Keratinocyte (primary cell): ENCODE results near the gene SCAI. TPM values are rescaled to one million over a fixed set of nuclear protein-coding genes. Genes with fewer than 3 reads are reported as not detected.
"Not testable (repeated sequence)": the region's sequence is repeated elsewhere in the genome, so short reads cannot be mapped to it uniquely, and the experiment has no call there.

Experiments used
- DNase-seq: peaks from one replicate; pipeline ENCODE4 v3.0.0-alpha.2; 2011; ENCODE audit warnings: low read depth, missing footprints, low spot score
- FAIRE-seq: peaks from 2 replicates; lab custom pipeline; 2011; peaks lifted over from hg19 to GRCh38; lab: Jason Lieb, UNC
- H2AFZ ChIP-seq: 2 replicates; pipeline ENCODE4 v1.6.0; 2012; ENCODE audit warnings: low read length, control low read depth, inconsistent platforms; ENCODE audit not compliant: control insufficient read depth
- H3K27ac ChIP-seq: 2 replicates; pipeline ENCODE4 v1.5.1; 2011; ENCODE audit warnings: low read length; ENCODE audit not compliant: control insufficient read depth, insufficient read depth
- H3K27me3 ChIP-seq: 3 replicates; pipeline ENCODE4 v1.6.0; 2011; ENCODE audit warnings: low read length; ENCODE audit not compliant: control insufficient read depth, insufficient read depth; ENCODE audit errors: extremely low read depth
- H3K36me3 ChIP-seq, 2 experiments: 2 replicates in 1 of 2; 3 replicates in 1 of 2; pipeline ENCODE4 v1.5.1; 2011; ENCODE audit warnings: low read length in 2 of 2, mild to moderate bottlenecking in 1 of 2; ENCODE audit not compliant: control insufficient read depth in 2 of 2, insufficient read depth in 2 of 2; ENCODE audit errors: extremely low read depth in 1 of 2
- H3K4me1 ChIP-seq: 3 replicates; pipeline ENCODE4 v1.5.1; 2011; ENCODE audit warnings: low read length; ENCODE audit not compliant: control insufficient read depth, insufficient read depth; ENCODE audit errors: extremely low read depth
- H3K4me2 ChIP-seq: 3 replicates; pipeline ENCODE4 v1.6.0; 2011; ENCODE audit warnings: low read depth, low read length; ENCODE audit not compliant: control insufficient read depth, insufficient read depth; ENCODE audit errors: extremely low read depth
- H3K4me3 ChIP-seq, 3 experiments: fragments of 200-600 bp in 1 of 3; sonication (generic) in 1 of 3; 2 replicates in 2 of 3; 3 replicates in 1 of 3; pipeline ENCODE4 v1.5.1; 2011 to 2016; ENCODE audit warnings: low read length in 3 of 3, mild to moderate bottlenecking in 3 of 3, control low read depth in 2 of 3, inconsistent platforms in 1 of 3, low read depth in 1 of 3, mixed read lengths in 1 of 3, mixed run types in 1 of 3, moderate library complexity in 1 of 3; ENCODE audit not compliant: control insufficient read depth in 2 of 3, insufficient read depth in 2 of 3; ENCODE audit errors: extremely low read depth in 1 of 3
- H3K79me2 ChIP-seq: 2 replicates; pipeline ENCODE4 v1.6.0; 2012; ENCODE audit warnings: low read length; ENCODE audit not compliant: control insufficient read depth, insufficient read depth
- H3K9ac ChIP-seq: 3 replicates; pipeline ENCODE4 v1.6.0; 2011; ENCODE audit warnings: low read length; ENCODE audit not compliant: control insufficient read depth, insufficient read depth; ENCODE audit errors: extremely low read depth
- H3K9me1 ChIP-seq: 3 replicates; pipeline ENCODE4 v1.6.0; 2011; ENCODE audit warnings: low read length; ENCODE audit not compliant: control insufficient read depth, insufficient read depth; ENCODE audit errors: extremely low read depth
- H3K9me3 ChIP-seq: 2 replicates; pipeline ENCODE4 v1.5.1; 2012; ENCODE audit warnings: low read depth, low read length; ENCODE audit not compliant: control insufficient read depth
- H4K20me1 ChIP-seq: 3 replicates; pipeline ENCODE4 v1.6.0; 2011; ENCODE audit warnings: low read length; ENCODE audit not compliant: control insufficient read depth, insufficient read depth; ENCODE audit errors: extremely low read depth
- EZH2 ChIP-seq: IDR thresholded peaks from one replicate; pipeline ENCODE4 v1.6.1; 2012; ENCODE audit warnings: inconsistent platforms, mild to moderate bottlenecking, low read length, moderate library complexity
- dilution Hi-C: fragments of 300-500 bp; cut with MboI; formaldehyde crosslinking; loops from one replicate; pipeline ENCODE4 v1.7.0; 2020; ENCODE audit warnings: low sequenced_read_pairs; ENCODE audit not compliant: extremely low pct_ligation_motif_present
- polyA plus RNA-seq, 5 experiments: library from polyadenylated mRNA; depleted of rRNA in 3 of 5; stranded (reverse) in 3 of 5; stranded (forward) in 1 of 5; unstranded in 1 of 5; fragments of >200 nt; gene quantifications; 1 replicate in 1 of 5; 2 replicates in 3 of 5; 3 replicates in 1 of 5; pipeline versions ENCODE4 v1.2.1 to v1.2.3, GENCODE V29; 2011 to 2012; ENCODE audit warnings: missing spikeins in 2 of 5, low read depth in 1 of 5, low replicate concordance in 1 of 5
- TF ChIP-seq, protein P1 (sequence below), 3 experiments: IDR thresholded peaks in 1 of 3; conservative IDR thresholded peaks in 1 of 3; optimal IDR thresholded peaks in 1 of 3; 2 replicates in 2 of 3; 3 replicates in 1 of 3; pipeline versions ENCODE3 to v1.5.1; 2011; ENCODE audit warnings: low read length in 3 of 3, mild to moderate bottlenecking in 3 of 3, moderate library complexity in 2 of 3, control low read depth in 1 of 3, inconsistent platforms in 1 of 3; ENCODE audit not compliant: insufficient read depth in 2 of 3; ENCODE audit errors: extremely low read depth in 1 of 3

SCAI gene
- polyA plus RNA-seq, 1 donor (not counting 4 experiments of a cell fraction or from before 2014, with no cell fraction given) = 3.0 TPM

DNA sequence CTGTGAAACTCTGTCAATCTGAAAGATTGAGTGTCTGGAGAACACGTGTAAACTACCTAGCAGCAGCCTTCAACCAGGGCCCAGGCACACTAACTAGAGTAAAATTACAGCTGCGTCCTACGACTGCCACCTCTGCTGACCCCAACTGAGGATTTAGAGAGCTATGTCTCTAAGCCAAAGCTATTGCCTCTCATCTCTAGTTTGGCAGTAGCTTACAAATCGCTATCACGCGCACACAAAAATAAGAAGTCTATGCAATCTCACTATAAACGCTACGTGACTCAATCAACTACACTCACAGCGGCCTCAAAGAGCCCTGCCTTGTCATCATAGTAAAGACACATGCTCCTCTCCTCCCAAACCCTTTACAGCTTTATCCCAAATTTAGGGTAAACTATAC is 37.5 kb upstream of the SCAI start:
- Histone ChIP-seq H3K27me3 (no peaks in the 10 kb centered on the region), H3K9me1 (no peaks in the 10 kb centered on the region), H2AFZ (no peak overlapping the region), H3K4me3 (no peak overlapping the region), H3K9ac (no peak overlapping the region), H3K79me2 (peaks cover 94% of the 10 kb centered on the region), H3K9me3 (no peaks in the 10 kb centered on the region), H3K36me3 (peaks cover 0 to 3% of the 10 kb centered on the region in 2 experiments), H3K27ac (no peak overlapping the region), H4K20me1 (no peaks in the 10 kb centered on the region), H3K4me1 (no peaks in the 10 kb centered on the region), H3K4me2 (no peak overlapping the region)
- no peak for FAIRE-seq
- dilution Hi-C loops = no loop called here
- DNase-seq = no peak
- TF ChIP-seq EZH2 = no peak
- TF ChIP-seq, protein P1, sequence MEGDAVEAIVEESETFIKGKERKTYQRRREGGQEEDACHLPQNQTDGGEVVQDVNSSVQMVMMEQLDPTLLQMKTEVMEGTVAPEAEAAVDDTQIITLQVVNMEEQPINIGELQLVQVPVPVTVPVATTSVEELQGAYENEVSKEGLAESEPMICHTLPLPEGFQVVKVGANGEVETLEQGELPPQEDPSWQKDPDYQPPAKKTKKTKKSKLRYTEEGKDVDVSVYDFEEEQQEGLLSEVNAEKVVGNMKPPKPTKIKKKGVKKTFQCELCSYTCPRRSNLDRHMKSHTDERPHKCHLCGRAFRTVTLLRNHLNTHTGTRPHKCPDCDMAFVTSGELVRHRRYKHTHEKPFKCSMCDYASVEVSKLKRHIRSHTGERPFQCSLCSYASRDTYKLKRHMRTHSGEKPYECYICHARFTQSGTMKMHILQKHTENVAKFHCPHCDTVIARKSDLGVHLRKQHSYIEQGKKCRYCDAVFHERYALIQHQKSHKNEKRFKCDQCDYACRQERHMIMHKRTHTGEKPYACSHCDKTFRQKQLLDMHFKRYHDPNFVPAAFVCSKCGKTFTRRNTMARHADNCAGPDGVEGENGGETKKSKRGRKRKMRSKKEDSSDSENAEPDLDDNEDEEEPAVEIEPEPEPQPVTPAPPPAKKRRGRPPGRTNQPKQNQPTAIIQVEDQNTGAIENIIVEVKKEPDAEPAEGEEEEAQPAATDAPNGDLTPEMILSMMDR (optimal IDR thresholded peaks at IDR 0.05 in 1 of 3, IDR thresholded peaks at IDR 0.05 in 1 of 3, conservative IDR thresholded peaks at IDR 0.05 in 1 of 3; ENCODE audit: extremely low read depth in 1 of 3, insufficient read depth in 2 of 3, low read length in 3 of 3) = no peak

DNA sequence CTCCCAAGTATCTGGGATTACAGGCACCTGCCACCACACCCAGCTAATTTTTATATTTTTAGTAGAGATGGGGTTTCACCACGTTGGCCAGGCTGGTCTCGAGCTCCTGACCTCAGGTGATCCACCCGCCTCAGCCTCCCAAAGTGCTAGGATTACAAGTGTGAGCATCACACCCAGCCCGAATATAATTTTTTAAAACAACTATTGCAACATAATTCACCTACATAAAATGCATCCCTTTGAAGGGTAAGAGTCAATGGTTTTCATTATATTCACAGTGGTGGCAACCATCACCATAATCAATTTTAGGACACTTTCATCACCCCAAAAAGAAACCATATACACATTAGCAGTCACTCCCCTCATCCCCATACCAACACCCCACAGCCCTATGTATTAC is 36.4 kb upstream of the SCAI start:
- FAIRE-seq, dilution Hi-C loops: not testable (repeated sequence)

DNA sequence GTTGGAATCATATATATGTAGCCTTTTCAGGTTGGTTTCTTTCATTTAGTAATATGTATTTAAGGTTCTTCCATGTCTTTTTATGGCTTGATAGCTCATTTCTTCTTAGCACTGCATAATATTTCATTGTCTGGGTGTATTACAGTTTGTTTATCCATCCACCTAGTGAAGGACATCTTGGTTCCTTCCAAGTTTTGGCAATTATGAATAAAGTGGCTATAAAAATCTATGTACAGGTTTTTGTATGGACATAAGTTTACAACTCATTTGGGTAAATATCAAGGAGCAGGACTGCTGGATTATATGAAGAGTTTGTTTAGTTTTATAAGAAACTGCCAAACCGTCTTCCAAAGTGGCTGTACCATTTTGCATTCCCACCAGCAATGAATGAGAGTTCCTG is 34.6 kb upstream of the SCAI start:
- Histone ChIP-seq H3K79me2 (peaks cover 81% of the 10 kb centered on the region), H3K9me1 (no peaks in the 10 kb centered on the region), H3K4me3 (no peak overlapping the region), H3K27me3 (no peaks in the 10 kb centered on the region), H3K4me2 (no peak overlapping the region), H3K36me3 (peaks cover 0 to 3% of the 10 kb centered on the region in 2 experiments), H3K27ac (no peak overlapping the region), H3K9ac (no peak overlapping the region), H4K20me1 (peaks cover 4% of the 10 kb centered on the region), H3K4me1 (no peaks in the 10 kb centered on the region), H2AFZ (no peak overlapping the region), H3K9me3 (no peaks in the 10 kb centered on the region)
- dilution Hi-C loops = no loop called here
- TF ChIP-seq EZH2 = no peak
- TF ChIP-seq, protein P1 (optimal IDR thresholded peaks at IDR 0.05 in 1 of 3, IDR thresholded peaks at IDR 0.05 in 1 of 3, conservative IDR thresholded peaks at IDR 0.05 in 1 of 3; ENCODE audit: extremely low read depth in 1 of 3, insufficient read depth in 2 of 3, low read length in 3 of 3) = no peak
- DNase-seq = no peak
- no peak for FAIRE-seq

More for the DNA sequence above, 36.4 kb upstream of the SCAI start:
- H3K9me3 ChIP-seq, H3K9ac ChIP-seq, H3K4me3 ChIP-seq, H3K36me3 ChIP-seq, H3K4me2 ChIP-seq, H2AFZ ChIP-seq, H3K9me1 ChIP-seq, DNase-seq, H3K27me3 ChIP-seq, H3K4me1 ChIP-seq, H3K27ac ChIP-seq, H4K20me1 ChIP-seq: not testable (repeated sequence)
- peaks cover 88% of the 10 kb centered on the region for H3K79me2 ChIP-seq
